Osteocyte (in vitro differentiated cells): ENCODE data around the gene GNL3. TPM values are rescaled to one million over a fixed set of nuclear protein-coding genes. Genes with fewer than 3 reads are reported as not detected.

Experiments used
- DNase-seq: peaks from one replicate; pipeline ENCODE4 v3.0.0; 2021; ENCODE audit warnings: mixed read lengths; ENCODE audit not compliant: unreplicated experiment; ENCODE audit errors: extremely low spot score
- H3K27ac Mint-ChIP-seq: one replicate; pipeline ENCODE4 v1.8.0; 2021; ENCODE audit warnings: mild to moderate bottlenecking, mixed read lengths; ENCODE audit not compliant: unreplicated experiment
- H3K27me3 Mint-ChIP-seq: one replicate; pipeline ENCODE4 v1.8.0; 2021; ENCODE audit warnings: mixed read lengths; ENCODE audit not compliant: unreplicated experiment
- H3K36me3 Mint-ChIP-seq: one replicate; pipeline ENCODE4 v1.8.0; 2021; ENCODE audit warnings: mixed read lengths; ENCODE audit not compliant: unreplicated experiment
- H3K4me1 Mint-ChIP-seq: one replicate; pipeline ENCODE4 v1.8.0; 2021; ENCODE audit warnings: mixed read lengths; ENCODE audit not compliant: unreplicated experiment
- H3K4me3 Mint-ChIP-seq: one replicate; pipeline ENCODE4 v1.8.0; 2021; ENCODE audit warnings: mild to moderate bottlenecking, moderate library complexity, mixed read lengths; ENCODE audit not compliant: unreplicated experiment
- H3K9me3 Mint-ChIP-seq: one replicate; pipeline ENCODE4 v1.8.0; 2021; ENCODE audit warnings: mixed read lengths; ENCODE audit not compliant: unreplicated experiment
- CTCF ChIP-seq: fragments of 200-600 bp; sonication (generic); IDR thresholded peaks from 2 replicates; pipeline ENCODE4 v1.5.0; 2021; ENCODE audit warnings: antibody characterized with exemption, mild to moderate bottlenecking, moderate library complexity
- long read RNA-seq: library from polyadenylated mRNA; unstranded; transcript quantifications from one replicate; pipeline ENCODE4 v2.0.0, GENCODE V29; 2021
- total RNA-seq: library from RNA; stranded (reverse); gene quantifications from 2 replicates; pipeline ENCODE4 v1.2.1, GENCODE V29; 2021

Gene GNL3
- total RNA-seq = 65.8 and 69.8 TPM in 2 replicates
- long read RNA-seq, transcript GNL3-202 (15 exons, 2,040 nt) = major isoform, 368 of 604 reads
- long read RNA-seq, transcript GNL3-211 (14 exons, 2,118 nt) = minor isoform, 7 of 604 reads
- long read RNA-seq, transcript GNL3-201 (15 exons, 2,041 nt) = minor isoform, 10 of 604 reads
- long read RNA-seq, partial matches to known transcripts = 153 of 604 reads
- long read RNA-seq, other reads (novel, unspliced or antisense) = 65 of 604 reads

DNA sequence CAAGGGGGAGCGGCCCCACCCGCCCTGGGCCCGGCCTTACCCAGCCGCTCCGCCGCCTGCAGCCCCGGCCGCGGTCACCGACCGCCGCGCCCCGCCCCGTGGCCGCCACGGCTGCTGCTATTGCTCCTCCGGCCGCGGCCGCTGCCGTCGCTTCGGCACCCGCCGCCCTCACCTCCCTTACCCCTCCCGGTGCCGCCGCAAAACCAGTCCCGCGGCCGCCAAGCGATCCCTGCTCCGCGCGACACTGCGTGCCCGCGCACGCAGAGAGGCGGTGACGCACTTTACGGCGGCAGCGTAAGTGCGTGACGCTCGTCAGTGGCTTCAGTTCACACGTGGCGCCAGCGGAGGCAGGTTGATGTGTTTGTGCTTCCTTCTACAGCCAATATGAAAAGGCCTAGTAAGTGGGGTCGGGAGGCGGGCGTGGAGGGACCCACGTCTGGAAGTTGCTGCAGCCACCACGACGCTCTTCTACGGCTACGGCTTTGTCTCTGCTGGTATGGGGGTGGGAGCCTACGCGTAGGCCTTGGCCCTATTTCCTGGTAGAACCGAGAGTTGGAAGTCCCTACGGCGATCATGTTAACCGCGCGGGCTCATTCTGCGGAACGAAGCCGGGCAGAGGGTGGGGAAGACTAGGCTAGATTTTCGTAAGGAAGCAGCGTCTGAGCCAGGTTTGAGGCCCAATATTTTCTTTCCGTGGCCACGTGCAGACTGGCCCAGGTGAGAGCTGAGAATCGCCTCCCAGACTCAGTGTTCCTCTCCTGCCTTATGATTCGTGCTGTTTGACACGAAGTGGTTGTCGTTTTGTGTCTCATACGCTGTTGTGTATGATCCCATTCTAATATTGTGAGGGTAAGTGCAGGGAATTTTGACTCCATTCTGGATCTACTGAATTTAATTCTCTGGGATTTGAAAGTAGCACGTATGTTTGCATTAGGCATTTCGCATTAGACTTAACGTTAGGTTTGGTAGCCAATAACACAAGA, at the start of gene GNL3, which contains the start of gene PBRM1:
GNL3 (plus strand) TSS at position 324 of the 983 bp plus-strand sequence; CDS start at position 385, 61 bp downstream.
PBRM1 (minus strand) TSS at position 205 of the 983 bp plus-strand sequence.
- Mint-ChIP-seq H3K27me3 (no peaks in the 10 kb centered on the region), H3K4me1 (peaks cover 46% of the 10 kb centered on the region), H3K9me3 (no peaks in the 10 kb centered on the region), H3K27ac (peak within 1 kb of the TSS; percentile 96), H3K36me3 (peaks cover 26% of the 10 kb centered on the region), H3K4me3 (peak within 1 kb of the TSS; percentile 95)
- DNase-seq = peak; percentile 97
- no peak for TF ChIP-seq CTCF

- TF ChIP-seq CTCF = no peak
Observed at GRCh38 chr3:52636673-52637072, 49.2 kb upstream of the GNL3 start.

GRCh38 chr3:52645549-52645948, 40.3 kb upstream of the GNL3 start:
- Mint-ChIP-seq H3K36me3 (peaks cover 62% of the 10 kb centered on the region), H3K4me3 (no peak overlapping the region), H3K27ac (no peak overlapping the region), H3K27me3 (no peaks in the 10 kb centered on the region), H3K4me1 (no peaks in the 10 kb centered on the region), H3K9me3 (no peaks in the 10 kb centered on the region)
- DNase-seq = no peak
- TF ChIP-seq CTCF = no peak

More at GRCh38 chr3:52636673-52637072, 49.2 kb upstream of the GNL3 start:
- Mint-ChIP-seq H3K27ac (peak overlapping the region; percentile 18), H3K4me1 (peaks cover 2% of the 10 kb centered on the region), H3K36me3 (peaks cover 44% of the 10 kb centered on the region), H3K4me3 (no peak overlapping the region), H3K27me3 (no peaks in the 10 kb centered on the region), H3K9me3 (no peaks in the 10 kb centered on the region)
- no peak for DNase-seq

- no peak overlapping the region for H3K4me3 Mint-ChIP-seq
- DNase-seq = no peak
- no peak for TF ChIP-seq CTCF
- H3K9me3 Mint-ChIP-seq = no peaks in the 10 kb centered on the region
- no peaks in the 10 kb centered on the region for H3K4me1 Mint-ChIP-seq
- no peaks in the 10 kb centered on the region for H3K27me3 Mint-ChIP-seq
- H3K36me3 Mint-ChIP-seq = peaks cover 64% of the 10 kb centered on the region
- no peak overlapping the region for H3K27ac Mint-ChIP-seq
Observed at GRCh38 chr3:52649461-52650210, 36.2 kb upstream of the GNL3 start.
